Measurements from ENCODE around the gene DNAJC1. TPM values are rescaled to one million over a fixed set of nuclear protein-coding genes. Genes with fewer than 3 reads are reported as not detected.
"Not testable (repeated sequence)": the region's sequence is repeated elsewhere in the genome, so short reads cannot be mapped to it uniquely, and the experiment has no call there.

The DNAJC1 gene
- polyA plus RNA-seq, 4 donors, result 20.6 to 30.0 (median 26.4) TPM

DNA sequence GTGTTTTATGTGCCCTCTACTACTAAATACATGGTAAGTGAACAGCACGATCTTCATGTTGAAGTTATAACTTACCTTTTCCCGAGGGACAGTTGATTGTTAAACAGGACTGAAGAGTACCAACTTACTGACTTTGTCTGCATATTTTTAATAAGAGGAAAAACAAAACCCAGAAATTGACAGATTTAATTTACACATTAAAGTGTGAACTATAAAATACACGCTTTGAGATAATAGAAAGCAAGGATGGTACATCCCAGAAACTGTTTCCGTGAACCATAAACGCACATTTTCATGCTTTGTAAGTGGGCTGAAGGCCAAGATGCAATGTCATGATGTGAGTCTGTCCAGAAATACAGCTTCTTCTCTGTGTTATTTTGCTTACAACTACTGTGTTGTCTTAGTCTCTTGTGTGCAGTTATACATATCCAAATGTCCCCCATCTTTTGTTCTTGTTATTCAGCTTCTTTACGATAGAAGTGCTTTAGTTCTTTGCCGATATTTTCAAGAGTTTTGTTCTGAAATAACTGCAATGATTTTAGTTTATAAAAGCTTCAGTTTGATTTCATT is 279.4 kb downstream of the DNAJC1 start:
- Histone ChIP-seq H3K27me3 (ENCODE audit: control insufficient read depth in 3 of 3, insufficient read depth in 3 of 3, low read length in 3 of 3) (no peaks in the 10 kb centered on the region), H3K27ac (ENCODE audit: low read depth in 1 of 3, low read length in 2 of 3) (no peak overlapping the region), H3K4me3 (ENCODE audit: low read depth in 1 of 3, low read length in 3 of 3) (no peak overlapping the region), H3K9me3 (ENCODE audit: control insufficient read depth in 2 of 2, insufficient read depth in 1 of 2, low read depth in 1 of 2, low read length in 1 of 2) (no peaks in the 10 kb centered on the region), H3K36me3 (ENCODE audit: control insufficient read depth in 3 of 3, insufficient read depth in 2 of 3, low read depth in 1 of 3, low read length in 3 of 3) (peaks cover 0 to 2% (median 0%) of the 10 kb centered on the region in 3 donors), H3K4me1 (ENCODE audit: control insufficient read depth in 3 of 3, insufficient read depth in 2 of 3, low read depth in 1 of 3, low read length in 2 of 3) (peaks cover 4 to 23% (median 5%) of the 10 kb centered on the region in 3 donors)
- FAIRE-seq, result no peak
- peak in 1 of 2 donors; percentile 16 for DNase-seq
- 54 to 61% (median 59%) methylated on average over 7 of the region's 7 CpGs for WGBS, 3 donors

- no peak for FAIRE-seq
- peaks cover 4 to 17% (median 5%) of the 10 kb centered on the region in 3 donors for H3K4me1 ChIP-seq (ENCODE audit: control insufficient read depth in 3 of 3, insufficient read depth in 2 of 3, low read depth in 1 of 3, low read length in 2 of 3)
- DNase-seq, result no peak
- no peaks in the 10 kb centered on the region for H3K9me3 ChIP-seq (ENCODE audit: control insufficient read depth in 2 of 2, insufficient read depth in 1 of 2, low read depth in 1 of 2, low read length in 1 of 2)
- H3K36me3 ChIP-seq (ENCODE audit: control insufficient read depth in 3 of 3, insufficient read depth in 2 of 3, low read depth in 1 of 3, low read length in 3 of 3), result peaks cover 0 to 7% (median 2%) of the 10 kb centered on the region in 3 donors
- H3K4me3 ChIP-seq (ENCODE audit: low read depth in 1 of 3, low read length in 3 of 3), result no peak overlapping the region
- no peaks in the 10 kb centered on the region for H3K27me3 ChIP-seq (ENCODE audit: control insufficient read depth in 3 of 3, insufficient read depth in 3 of 3, low read length in 3 of 3)
- WGBS, 3 donors, result 92 to 100% (median 98%) methylated on average over 2 of the region's 2 CpGs
- no peak overlapping the region for H3K27ac ChIP-seq (ENCODE audit: low read depth in 1 of 3, low read length in 2 of 3)
Observed at GRCh38 chr10:21722209-21722608, 281.3 kb downstream of the DNAJC1 start.

- Histone ChIP-seq H3K9me3 (ENCODE audit: control insufficient read depth in 2 of 2, insufficient read depth in 1 of 2, low read depth in 1 of 2, low read length in 1 of 2) (no peaks in the 10 kb centered on the region), H3K27me3 (ENCODE audit: control insufficient read depth in 3 of 3, insufficient read depth in 3 of 3, low read length in 3 of 3) (no peaks in the 10 kb centered on the region), H3K4me1 (ENCODE audit: control insufficient read depth in 3 of 3, insufficient read depth in 2 of 3, low read depth in 1 of 3, low read length in 2 of 3) (peaks cover 2 to 16% (median 5%) of the 10 kb centered on the region in 3 donors), H3K36me3 (ENCODE audit: control insufficient read depth in 3 of 3, insufficient read depth in 2 of 3, low read depth in 1 of 3, low read length in 3 of 3) (peaks cover 0 to 10% (median 2%) of the 10 kb centered on the region in 3 donors), H3K27ac (ENCODE audit: low read depth in 1 of 3, low read length in 2 of 3) (no peak overlapping the region), H3K4me3 (ENCODE audit: low read depth in 1 of 3, low read length in 3 of 3) (no peak overlapping the region)
- FAIRE-seq (no peak), DNase-seq (no peak)
- WGBS, 3 donors, result 79 to 80% (median 80%) methylated on average over 6 of the region's 6 CpGs
Observed at GRCh38 chr10:21721000-21721665, 282.4 kb downstream of the DNAJC1 start.

DNA sequence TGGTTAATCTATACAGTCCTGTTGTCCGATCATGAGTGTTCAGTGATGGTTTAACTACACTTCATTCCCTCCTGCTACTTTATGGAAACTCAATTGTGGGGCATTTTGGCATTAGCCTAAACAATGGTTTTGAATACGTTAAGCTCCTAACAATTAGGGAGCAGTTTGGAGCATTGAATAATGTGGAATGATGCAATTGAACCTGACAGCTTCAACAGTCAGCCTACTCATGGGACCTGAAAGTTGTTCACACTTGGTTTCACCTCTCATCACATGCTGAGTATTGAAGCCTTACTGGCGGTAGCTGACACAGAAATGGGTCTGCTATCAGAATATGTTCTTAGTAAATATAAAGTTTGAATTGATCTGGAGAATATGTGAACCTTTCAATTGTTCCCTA is 283.4 kb downstream of the DNAJC1 start:
- no peaks in the 10 kb centered on the region for H3K9me3 ChIP-seq (ENCODE audit: control insufficient read depth in 2 of 2, insufficient read depth in 1 of 2, low read depth in 1 of 2, low read length in 1 of 2)
- no peak for DNase-seq
- H3K4me3 ChIP-seq (ENCODE audit: low read depth in 1 of 3, low read length in 3 of 3), result no peak overlapping the region
- no peaks in the 10 kb centered on the region for H3K27me3 ChIP-seq (ENCODE audit: control insufficient read depth in 3 of 3, insufficient read depth in 3 of 3, low read length in 3 of 3)
- H3K4me1 ChIP-seq (ENCODE audit: control insufficient read depth in 3 of 3, insufficient read depth in 2 of 3, low read depth in 1 of 3, low read length in 2 of 3), result peaks cover 2 to 11% (median 2%) of the 10 kb centered on the region in 3 donors
- peaks cover 0 to 10% (median 2%) of the 10 kb centered on the region in 3 donors for H3K36me3 ChIP-seq (ENCODE audit: control insufficient read depth in 3 of 3, insufficient read depth in 2 of 3, low read depth in 1 of 3, low read length in 3 of 3)
- no peak overlapping the region for H3K27ac ChIP-seq (ENCODE audit: low read depth in 1 of 3, low read length in 2 of 3)
- WGBS, 3 donors, result 89 to 93% (median 92%) methylated on average over 3 of the region's 3 CpGs
- no peak for FAIRE-seq

- DNase-seq (no peak), FAIRE-seq (no peak)
- Histone ChIP-seq H3K4me3 (ENCODE audit: low read depth in 1 of 3, low read length in 3 of 3) (no peak overlapping the region), H3K4me1 (ENCODE audit: control insufficient read depth in 3 of 3, insufficient read depth in 2 of 3, low read depth in 1 of 3, low read length in 2 of 3) (peaks cover 0 to 6% (median 2%) of the 10 kb centered on the region in 3 donors), H3K9me3 (ENCODE audit: control insufficient read depth in 2 of 2, insufficient read depth in 1 of 2, low read depth in 1 of 2, low read length in 1 of 2) (no peaks in the 10 kb centered on the region), H3K27ac (ENCODE audit: low read depth in 1 of 3, low read length in 2 of 3) (no peak overlapping the region), H3K27me3 (ENCODE audit: control insufficient read depth in 3 of 3, insufficient read depth in 3 of 3, low read length in 3 of 3) (no peaks in the 10 kb centered on the region), H3K36me3 (ENCODE audit: control insufficient read depth in 3 of 3, insufficient read depth in 2 of 3, low read depth in 1 of 3, low read length in 3 of 3) (peaks cover 0 to 12% (median 2%) of the 10 kb centered on the region in 3 donors)
- WGBS, 3 donors, result 54 to 70% (median 67%) methylated on average over 1 of the region's 1 CpG
Observed at GRCh38 chr10:21719502-21719901, 284.0 kb downstream of the DNAJC1 start.

DNA sequence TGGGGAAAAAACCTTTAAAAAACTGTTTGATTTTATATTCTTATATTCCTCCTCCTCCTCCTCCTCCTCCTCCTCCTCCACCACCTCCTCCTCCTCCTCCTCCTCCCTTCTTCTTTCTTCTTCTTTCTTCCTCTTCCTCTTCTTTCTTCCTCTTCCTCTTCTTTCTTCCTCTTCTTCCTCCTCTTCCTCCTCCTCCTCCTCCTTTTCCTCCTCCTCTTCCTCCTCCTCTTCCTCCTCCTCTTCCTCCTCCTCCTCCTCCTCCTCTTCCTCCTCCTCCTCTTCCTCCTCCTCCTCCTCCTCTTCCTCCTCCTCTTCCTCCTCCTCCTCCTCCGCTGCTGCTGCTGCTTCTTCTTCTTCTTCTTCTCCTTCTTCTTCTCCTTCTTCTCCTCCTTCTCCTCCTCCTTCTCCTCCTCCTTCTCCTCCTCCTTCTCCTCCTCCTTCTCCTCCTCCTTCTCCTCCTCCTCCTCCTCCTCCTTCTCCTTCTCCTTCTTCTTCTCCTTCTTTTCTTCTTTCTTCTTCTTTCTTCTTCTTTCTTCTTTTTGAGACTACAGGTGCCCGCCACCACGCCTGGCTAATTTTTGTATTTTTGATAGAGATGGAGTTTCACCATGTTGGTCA is 286.0 kb downstream of the DNAJC1 start:
- not testable (repeated sequence) for H3K4me1 ChIP-seq (ENCODE audit: control insufficient read depth in 3 of 3, insufficient read depth in 2 of 3, low read depth in 1 of 3, low read length in 2 of 3); H3K27ac ChIP-seq (ENCODE audit: low read depth in 1 of 3, low read length in 2 of 3); DNase-seq; H3K9me3 ChIP-seq (ENCODE audit: control insufficient read depth in 2 of 2, insufficient read depth in 1 of 2, low read depth in 1 of 2, low read length in 1 of 2); H3K4me3 ChIP-seq (ENCODE audit: low read depth in 1 of 3, low read length in 3 of 3); FAIRE-seq; H3K27me3 ChIP-seq (ENCODE audit: control insufficient read depth in 3 of 3, insufficient read depth in 3 of 3, low read length in 3 of 3)
- 90 to 96% (median 90%) methylated on average over 3 of the region's 3 CpGs for WGBS, 3 donors
- H3K36me3 ChIP-seq (ENCODE audit: control insufficient read depth in 3 of 3, insufficient read depth in 2 of 3, low read depth in 1 of 3, low read length in 3 of 3), result peaks cover 0 to 16% (median 4%) of the 10 kb centered on the region in 3 donors

- H3K27me3 ChIP-seq (ENCODE audit: control insufficient read depth in 3 of 3, insufficient read depth in 3 of 3, low read length in 3 of 3), result no peaks in the 10 kb centered on the region
- no peak for FAIRE-seq
- no peak overlapping the region for H3K4me3 ChIP-seq (ENCODE audit: low read depth in 1 of 3, low read length in 3 of 3)
- WGBS, 3 donors, result 64 to 71% (median 70%) methylated on average over 2 of the region's 2 CpGs
- DNase-seq, result no peak
- H3K4me1 ChIP-seq (ENCODE audit: control insufficient read depth in 3 of 3, insufficient read depth in 2 of 3, low read depth in 1 of 3, low read length in 2 of 3), result no peaks in the 10 kb centered on the region
- H3K27ac ChIP-seq (ENCODE audit: low read depth in 1 of 3, low read length in 2 of 3), result no peak overlapping the region
- peaks cover 0 to 23% (median 2%) of the 10 kb centered on the region in 3 donors for H3K36me3 ChIP-seq (ENCODE audit: control insufficient read depth in 3 of 3, insufficient read depth in 2 of 3, low read depth in 1 of 3, low read length in 3 of 3)
- H3K9me3 ChIP-seq (ENCODE audit: control insufficient read depth in 2 of 2, insufficient read depth in 1 of 2, low read depth in 1 of 2, low read length in 1 of 2), result no peaks in the 10 kb centered on the region
Observed at GRCh38 chr10:21715531-21716195, 287.9 kb downstream of the DNAJC1 start.

GRCh38 chr10:21712975-21713374 is 290.6 kb downstream of the DNAJC1 start:
- DNase-seq (no peak), FAIRE-seq (no peak)
- WGBS, 3 donors, result 88 to 94% (median 89%) methylated on average over 4 of the region's 4 CpGs
- Histone ChIP-seq H3K4me1 (ENCODE audit: control insufficient read depth in 3 of 3, insufficient read depth in 2 of 3, low read depth in 1 of 3, low read length in 2 of 3) (no peaks in the 10 kb centered on the region), H3K9me3 (ENCODE audit: control insufficient read depth in 2 of 2, insufficient read depth in 1 of 2, low read depth in 1 of 2, low read length in 1 of 2) (no peaks in the 10 kb centered on the region), H3K27ac (ENCODE audit: low read depth in 1 of 3, low read length in 2 of 3) (no peak overlapping the region), H3K27me3 (ENCODE audit: control insufficient read depth in 3 of 3, insufficient read depth in 3 of 3, low read length in 3 of 3) (no peaks in the 10 kb centered on the region), H3K36me3 (ENCODE audit: control insufficient read depth in 3 of 3, insufficient read depth in 2 of 3, low read depth in 1 of 3, low read length in 3 of 3) (peaks cover 0 to 22% (median 2%) of the 10 kb centered on the region in 3 donors), H3K4me3 (ENCODE audit: low read depth in 1 of 3, low read length in 3 of 3) (no peak overlapping the region)

Data from small intestine (tissue), 7 donors.